A549 (cell line): Measurements from ENCODE around the gene HPCA. TPM values are rescaled to one million over a fixed set of nuclear protein-coding genes. Genes with fewer than 3 reads are reported as not detected.

Experiments
- ATAC-seq, 2 experiments: fragments of 200-7000 bp in 1 of 2; fragments of >200 bp in 1 of 2; cut with Nextera tagmentation in 1 of 2; cut with Tn5 transposase in 1 of 2; 3 replicates each; pipeline versions ENCODE4 v1.8.0 to v1.9.1; 2018 to 2020; ENCODE audit warnings: mild to moderate bottlenecking in 1 of 2, moderate library complexity in 1 of 2
- CTCF ChIA-PET: fragments of 300-600 bp; sonication (Branson Sonifier 250); formaldehyde crosslinking; extraction: SDS; loops from one replicate; lab custom pipeline; 2021; ENCODE audit warnings: antibody characterized with exemption, inconsistent platforms; lab: Yijun Ruan, JAX
- POLR2A ChIA-PET: fragments of 350-600 bp; formaldehyde crosslinking; extraction: SDS; loops from one replicate; lab custom pipeline; 2021; ENCODE audit warnings: antibody characterized with exemption, inconsistent platforms; lab: Yijun Ruan, JAX
- DNase-seq, 2 experiments: peaks; one replicate each; pipeline versions ENCODE4 v3.0.0 to v3.0.0-alpha.2; 2011 to 2016; ENCODE audit warnings: low read depth in 1 of 2, low spot score in 1 of 2
- FAIRE-seq: peaks from 2 replicates; lab custom pipeline; 2011; peaks lifted over from hg19 to GRCh38; lab: Jason Lieb, UNC
- H3K27ac ChIP-seq, 2 experiments: fragments of >200 bp; sonication (Bioruptor Twin); formaldehyde crosslinking; 3 replicates each; pipeline ENCODE4 v1.5.1; 2016 to 2017
- H3K4me1 ChIP-seq: fragments of >200 bp; sonication (Bioruptor Twin); formaldehyde crosslinking; 3 replicates; pipeline ENCODE4 v1.6.1; 2016
- H3K4me2 ChIP-seq: fragments of >200 bp; sonication (Bioruptor Twin); formaldehyde crosslinking; 3 replicates; pipeline ENCODE4 v1.6.1; 2016
- H3K4me3 ChIP-seq: fragments of >200 bp; sonication (Bioruptor Twin); formaldehyde crosslinking; 3 replicates; pipeline ENCODE4 v1.5.1; 2016
- H3K9me3 ChIP-seq: fragments of >200 bp; sonication (Bioruptor Twin); formaldehyde crosslinking; 3 replicates; pipeline ENCODE4 v1.6.1; 2016
- ATOH8 ChIP-seq: fragments of 250-450 bp; sonication (Bioruptor Pico); IDR thresholded peaks from 2 replicates; pipeline ENCODE4 v1.5.0; 2020; ENCODE audit warnings: low read depth, mild to moderate bottlenecking, moderate library complexity
- CBX2 ChIP-seq: fragments of 200-600 bp; sonication (generic); IDR thresholded peaks from 2 replicates; pipeline ENCODE4 v1.6.1; 2016; ENCODE audit warnings: low read depth, mild to moderate bottlenecking, borderline replicate concordance
- CBX8 ChIP-seq: fragments of 200-600 bp; sonication (generic); IDR thresholded peaks from 2 replicates; pipeline ENCODE4 v1.6.1; 2016
- CHD4 ChIP-seq: fragments of 200-600 bp; sonication (generic); IDR thresholded peaks from 2 replicates; pipeline ENCODE4 v1.6.1; 2016; ENCODE audit warnings: antibody characterized with exemption, mild to moderate bottlenecking, borderline replicate concordance
- EHF ChIP-seq: fragments of 250-450 bp; sonication (Bioruptor Pico); IDR thresholded peaks from 2 replicates; pipeline ENCODE4 v1.5.0; 2020; ENCODE audit warnings: mild to moderate bottlenecking
- EHMT2 ChIP-seq: fragments of 200-600 bp; sonication (generic); IDR thresholded peaks from 2 replicates; pipeline ENCODE4 v1.6.1; 2016; ENCODE audit warnings: antibody characterized with exemption, low read depth, mild to moderate bottlenecking, moderate library complexity
- FOSB ChIP-seq: fragments of 250-450 bp; sonication (Bioruptor Pico); IDR thresholded peaks from 2 replicates; pipeline ENCODE4 v1.5.0; 2020; ENCODE audit warnings: mild to moderate bottlenecking, moderate library complexity
- GATA3 ChIP-seq: IDR thresholded peaks from 2 replicates; pipeline ENCODE4 v1.6.1; 2012; ENCODE audit warnings: borderline replicate concordance
- HEYL ChIP-seq: fragments of 250-450 bp; sonication (Bioruptor Pico); IDR thresholded peaks from 2 replicates; pipeline ENCODE4 v1.8.0; 2021; ENCODE audit warnings: mild to moderate bottlenecking, moderate library complexity
- HMGXB4 ChIP-seq: fragments of 250-450 bp; sonication (Bioruptor Pico); IDR thresholded peaks from 2 replicates; pipeline ENCODE4 v1.5.0; 2021; ENCODE audit warnings: mild to moderate bottlenecking, moderate library complexity, borderline replicate concordance
- HOXA7 ChIP-seq: fragments of 250-450 bp; sonication (Bioruptor Pico); IDR thresholded peaks from 2 replicates; pipeline ENCODE4 v1.5.0; 2020; ENCODE audit warnings: mild to moderate bottlenecking, moderate library complexity
- HOXB13 ChIP-seq: fragments of 250-450 bp; sonication (Bioruptor Pico); IDR thresholded peaks from 2 replicates; pipeline ENCODE4 v1.5.0; 2020; ENCODE audit warnings: low read depth, mild to moderate bottlenecking, moderate library complexity
- HOXB5 ChIP-seq: fragments of 250-450 bp; sonication (Bioruptor Pico); IDR thresholded peaks from 2 replicates; pipeline ENCODE4 v1.5.0; 2020; ENCODE audit warnings: mild to moderate bottlenecking, moderate library complexity
- MAZ ChIP-seq: fragments of 150-350 bp; IDR thresholded peaks from 2 replicates; pipeline ENCODE4 v1.6.1; 2014; ENCODE audit warnings: antibody characterized with exemption, low read depth, low read length, borderline replicate concordance
- NPAS2 ChIP-seq: fragments of 250-450 bp; sonication (Bioruptor Pico); IDR thresholded peaks from 2 replicates; pipeline ENCODE4 v1.8.0; 2022; ENCODE audit warnings: mild to moderate bottlenecking, moderate library complexity, borderline replicate concordance
- NR3C1 ChIP-seq: fragments of >200 bp; sonication (Bioruptor Twin); formaldehyde crosslinking; IDR thresholded peaks from 3 replicates; pipeline ENCODE4 v1.6.1; 2017
- PBX3 ChIP-seq: IDR thresholded peaks from 2 replicates; pipeline ENCODE4 v1.6.1; 2012
- PHF8 ChIP-seq: fragments of 200-600 bp; sonication (generic); IDR thresholded peaks from 2 replicates; pipeline ENCODE4 v1.6.1; 2016; ENCODE audit warnings: low read depth, mild to moderate bottlenecking, antibody characterized with exemption, moderate library complexity, borderline replicate concordance
- POLR2A ChIP-seq: IDR thresholded peaks from 2 replicates; pipeline ENCODE4 v1.6.1; 2012; ENCODE audit warnings: mild to moderate bottlenecking, low read length
- POLR2AphosphoS2 ChIP-seq: conservative IDR thresholded peaks from 2 replicates; pipeline ENCODE4 v1.6.1; 2012; ENCODE audit warnings: low read length, improper control_type of control experiment, inconsistent platforms
- RCOR1 ChIP-seq: fragments of 150-350 bp; IDR thresholded peaks from 2 replicates; pipeline ENCODE4 v1.6.1; 2014; ENCODE audit warnings: antibody characterized with exemption, low read length, low read depth
- RNF2 ChIP-seq: fragments of 200-600 bp; sonication (generic); IDR thresholded peaks from 2 replicates; pipeline ENCODE4 v1.6.1; 2016; ENCODE audit warnings: low read depth, mild to moderate bottlenecking, antibody characterized with exemption, moderate library complexity, borderline replicate concordance
- SMC3 ChIP-seq: fragments of >200 bp; sonication (Bioruptor Twin); formaldehyde crosslinking; IDR thresholded peaks from 3 replicates; pipeline ENCODE4 v1.6.1; 2018; ENCODE audit warnings: inconsistent platforms
- TFCP2L1 ChIP-seq: fragments of 250-450 bp; sonication (Bioruptor Pico); IDR thresholded peaks from 2 replicates; pipeline ENCODE4 v1.5.0; 2021; ENCODE audit warnings: mild to moderate bottlenecking
- TP53 ChIP-seq: fragments of 250-450 bp; sonication (Bioruptor Pico); IDR thresholded peaks from 2 replicates; pipeline ENCODE4 v1.5.0; 2021; ENCODE audit warnings: mild to moderate bottlenecking, moderate library complexity
- USF2 ChIP-seq: fragments of 450-650 bp; IDR thresholded peaks from 2 replicates; pipeline ENCODE4 v1.6.1; 2014; ENCODE audit warnings: antibody characterized with exemption
- ZC3H11A ChIP-seq: fragments of 450-650 bp; IDR thresholded peaks from 2 replicates; pipeline ENCODE4 v1.6.1; 2014; ENCODE audit warnings: antibody characterized with exemption, mild to moderate bottlenecking
- ZFP36 ChIP-seq: fragments of 450-650 bp; IDR thresholded peaks from 2 replicates; pipeline ENCODE4 v1.6.1; 2014; ENCODE audit warnings: borderline replicate concordance; ENCODE audit not compliant: partially characterized antibody
- ZSCAN20 ChIP-seq: fragments of 250-450 bp; sonication (Bioruptor Pico); IDR thresholded peaks from 2 replicates; pipeline ENCODE4 v1.8.0; 2022; ENCODE audit warnings: mild to moderate bottlenecking, moderate library complexity
- WGBS: methylation state at CpG from one replicate; pipeline ENCODE4 v1.1.6; 2017; ENCODE audit errors: missing lambda C conversion rate; 5-methylcytosine and 5-hydroxymethylcytosine counted together
- polyA plus RNA-seq, 4 experiments: library from polyadenylated mRNA; depleted of rRNA in 3 of 4; stranded (reverse); fragments of >200 nt; fragmentation: RNase III in 1 of 4; extraction: RNeasy Plus Mini Kit Qiagen cat#74134 plus additional on column Dnase treatment in 1 of 4; gene quantifications; 2 replicates in 3 of 4; 3 replicates in 1 of 4; pipeline ENCODE4 v1.2.3, GENCODE V29; 2011 to 2017

Gene HPCA
- polyA plus RNA-seq, 2 of the 4 experiments (the other 2 are of a cell fraction), result 0.21 to 0.34 TPM

GRCh38 chr1:32872192-32872460 is 14.2 kb upstream of the HPCA start:
- TF ChIP-seq RNF2 (no peak), CBX2 (no peak), MAZ (no peak), CBX8 (no peak), HOXA7 (CRISPR knock-in tag) (no peak), ZC3H11A (no peak), CHD4 (no peak), HEYL (no peak), NR3C1 (no peak), PBX3 (no peak), PHF8 (no peak), HOXB13 (CRISPR knock-in tag) (no peak), EHF (no peak), SMC3 (no peak), TFCP2L1 (CRISPR knock-in tag) (no peak), POLR2A (no peak)
- ATAC-seq (no peak), DNase-seq (no peak), FAIRE-seq (no peak)
- Histone ChIP-seq H3K9me3 (no peaks in the 10 kb centered on the region), H3K4me1 (0 out of 3 replicates have a peak, but pooled peaks cover 2% of the 10 kb centered on the region), H3K4me2 (no peak overlapping the region), H3K27ac (no peak overlapping the region), H3K4me3 (no peak overlapping the region)
- 78% methylated on average over 6 of the region's 7 CpGs for WGBS
- POLR2A ChIA-PET, result interaction anchor here (0.6 to 1.4 kb wide), 2 partner anchors 134 to 208 kb away, joined by 4 to 5 read pairs; no protein-coding TSS in a partner anchor
- CTCF ChIA-PET, result interaction anchor here (0.6 to 3.6 kb wide), 21 partner anchors 8 to 424 kb away, joined by 3 to 22 read pairs (median 5); partner anchors contain the start of gene HPCA

- TF ChIP-seq USF2 (no peak), FOSB (CRISPR knock-in tag) (no peak)
- CTCF ChIA-PET, result interaction anchor here (0.6 to 3.9 kb wide), 25 partner anchors 9 to 425 kb away, joined by 3 to 40 read pairs (median 4); partner anchors contain the start of gene HPCA
- no peak overlapping the region for H3K4me2 ChIP-seq
- POLR2A ChIA-PET, result no interaction called here
- ATAC-seq, result no peak
- no peak overlapping the region for H3K27ac ChIP-seq
- DNase-seq, result no peak
- no peak overlapping the region for H3K4me3 ChIP-seq
- H3K9me3 ChIP-seq, result no peaks in the 10 kb centered on the region
- 38% methylated on average over 4 of the region's 5 CpGs for WGBS
- H3K4me1 ChIP-seq, result 0 out of 3 replicates have a peak, but pooled peaks cover 2% of the 10 kb centered on the region
- FAIRE-seq, result no peak
These were observed 12.8 kb upstream of the HPCA start for GRCh38 chr1:32873484-32873883.

- Histone ChIP-seq H3K4me3 (no peak overlapping the region), H3K27ac (no peak overlapping the region), H3K9me3 (no peaks in the 10 kb centered on the region), H3K4me2 (no peak overlapping the region), H3K4me1 (0 out of 3 replicates have a peak, but pooled peaks cover 2% of the 10 kb centered on the region)
- ATAC-seq (no peak), DNase-seq (no peak), FAIRE-seq (no peak)
- CTCF ChIA-PET, result interaction anchor here (1.0 to 3.9 kb wide), 14 partner anchors 9 to 474 kb away, joined by 3 to 40 read pairs (median 5); partner anchors contain the start of gene HPCA
- WGBS, result 45% methylated on average over 5 of the region's 5 CpGs
- POLR2A ChIA-PET, result no interaction called here
- no peak for TF ChIP-seq SMC3
- no peak for TF ChIP-seq EHMT2
- TF ChIP-seq HOXB5, result no peak
- TF ChIP-seq CBX8, result no peak
- TF ChIP-seq TP53 (CRISPR knock-in tag), result no peak
- TF ChIP-seq POLR2AphosphoS2, result no peak
- TF ChIP-seq NR3C1, result no peak
- TF ChIP-seq ZFP36, result no peak
- TF ChIP-seq ATOH8 (CRISPR knock-in tag), result no peak
- no peak for TF ChIP-seq EHF
- TF ChIP-seq GATA3, result no peak
- no peak for TF ChIP-seq HMGXB4 (CRISPR knock-in tag)
- TF ChIP-seq RCOR1, result no peak
- no peak for TF ChIP-seq HOXA7 (CRISPR knock-in tag)
- TF ChIP-seq NPAS2 (CRISPR knock-in tag), result no peak
- TF ChIP-seq HEYL, result no peak
- TF ChIP-seq ZSCAN20 (CRISPR knock-in tag), result no peak
These were observed 11.2 kb upstream of the HPCA start for GRCh38 chr1:32874860-32875752.
